ENCODE measurements around the gene PTCRA.
"Not testable (repeated sequence)": the region's sequence is repeated elsewhere in the genome, so short reads cannot be mapped to it uniquely, and the experiment has no call there.

Gene PTCRA

GRCh38 chr6:42915732-42916131 lies at the start of gene PTCRA:
PTCRA (plus strand) TSS chr6:42916053; CDS start chr6:42916070, 17 bp downstream.
- DNase-seq (ENCODE audit: low spot score) = no peak

- DNase-seq (ENCODE audit: low spot score) = no peak
Measured at GRCh38 chr6:42870145-42870936, 45.5 kb upstream of the PTCRA start.

GRCh38 chr6:42871711-42872110 lies 44.1 kb upstream of the PTCRA start:
- no peak for DNase-seq (ENCODE audit: low spot score)

GRCh38 chr6:42873313-42873712 lies 42.5 kb upstream of the PTCRA start:
- no peak for DNase-seq (ENCODE audit: low spot score)

- no peak for DNase-seq (ENCODE audit: low spot score)
Measured at GRCh38 chr6:42877695-42878094, 38.2 kb upstream of the PTCRA start.

- DNase-seq (ENCODE audit: low spot score) = peak; percentile 79
Measured at GRCh38 chr6:42879372-42880239, 36.2 kb upstream of the PTCRA start, which contains the start of gene RPL7L1. RPL7L1 (plus strand) TSS chr6:42879616; CDS start chr6:42879911, 295 bp downstream.

- not testable (repeated sequence) for DNase-seq (ENCODE audit: low spot score)
Measured at GRCh38 chr6:42880240-42880817, 35.5 kb upstream of the PTCRA start.

- not testable (repeated sequence) for DNase-seq (ENCODE audit: low spot score)
Measured at GRCh38 chr6:42880871-42881270, 35.0 kb upstream of the PTCRA start.

- no peak for DNase-seq (ENCODE audit: low spot score)
Measured at GRCh38 chr6:42885702-42886101, 30.2 kb upstream of the PTCRA start.

GRCh38 chr6:42888201-42888600 lies 27.7 kb upstream of the PTCRA start:
- DNase-seq (ENCODE audit: low spot score) = not testable (repeated sequence)

GRCh38 chr6:42889815-42890214 lies 26.0 kb upstream of the PTCRA start:
- no peak for DNase-seq (ENCODE audit: low spot score)

- DNase-seq (ENCODE audit: low spot score) = peak; percentile 97
Measured at GRCh38 chr6:42890311-42891198, 25.3 kb upstream of the PTCRA start.

GRCh38 chr6:42891199-42891722 lies 24.6 kb upstream of the PTCRA start:
- DNase-seq (ENCODE audit: low spot score) = no peak

GRCh38 chr6:42894041-42894828 lies 21.6 kb upstream of the PTCRA start:
- not testable (repeated sequence) for DNase-seq (ENCODE audit: low spot score)

GRCh38 chr6:42896178-42896719 lies 19.6 kb upstream of the PTCRA start:
- no peak for DNase-seq (ENCODE audit: low spot score)

- DNase-seq (ENCODE audit: low spot score) = peak; percentile 39
Measured at GRCh38 chr6:42898891-42899361, 16.9 kb upstream of the PTCRA start.

GRCh38 chr6:42899871-42900270 lies 16.0 kb upstream of the PTCRA start:
- no peak for DNase-seq (ENCODE audit: low spot score)

GRCh38 chr6:42901538-42901957 lies 14.3 kb upstream of the PTCRA start:
- DNase-seq (ENCODE audit: low spot score) = peak; percentile 75

GRCh38 chr6:42902429-42903263 lies 13.2 kb upstream of the PTCRA start:
- not testable (repeated sequence) for DNase-seq (ENCODE audit: low spot score)
